H9 (cell line): Measurements from ENCODE around the gene POLK. TPM values are rescaled to one million over a fixed set of nuclear protein-coding genes. Genes with fewer than 3 reads are reported as not detected.

Experiments used
- DNase-seq: peaks from one replicate; pipeline ENCODE4 v3.0.0-alpha.2; 2017
- H2AFZ ChIP-seq: one replicate; pipeline ENCODE4 v1.6.1; 2013; ENCODE audit warnings: mild to moderate bottlenecking, low read length, control low read depth, moderate library complexity
- H2AK5ac ChIP-seq: 2 replicates; pipeline ENCODE4 v1.6.1; 2013; ENCODE audit warnings: low read length, control low read depth, mixed read lengths; ENCODE audit not compliant: insufficient read length
- H2BK120ac ChIP-seq: one replicate; pipeline ENCODE4 v1.6.1; 2013; ENCODE audit warnings: low read depth, mild to moderate bottlenecking, low read length, control low read depth, inconsistent platforms; ENCODE audit not compliant: poor library complexity, severe bottlenecking
- H2BK12ac ChIP-seq: 2 replicates; pipeline ENCODE4 v1.6.1; 2013; ENCODE audit warnings: low read length, control low read depth, mixed read lengths, low read depth; ENCODE audit not compliant: insufficient read length
- H2BK15ac ChIP-seq: 2 replicates; pipeline ENCODE4 v1.6.1; 2013; ENCODE audit warnings: low read depth, low read length, control low read depth
- H2BK20ac ChIP-seq: one replicate; pipeline ENCODE4 v1.6.1; 2013; ENCODE audit warnings: low read depth, mild to moderate bottlenecking, low read length, control low read depth, inconsistent platforms; ENCODE audit not compliant: poor library complexity, severe bottlenecking
- H2BK5ac ChIP-seq: 2 replicates; pipeline ENCODE4 v1.6.1; 2013; ENCODE audit warnings: low read length, control low read depth, mixed read lengths; ENCODE audit not compliant: insufficient read length
- H3K14ac ChIP-seq: 2 replicates; pipeline ENCODE4 v1.6.1; 2013; ENCODE audit warnings: low read length, control low read depth; ENCODE audit not compliant: insufficient read depth
- H3K18ac ChIP-seq: 2 replicates; pipeline ENCODE4 v1.6.1; 2013; ENCODE audit warnings: low read depth, mild to moderate bottlenecking, mixed read lengths, low read length, control low read depth; ENCODE audit not compliant: insufficient read length
- H3K23ac ChIP-seq: 2 replicates; pipeline ENCODE4 v1.6.1; 2013; ENCODE audit warnings: low read length, control low read depth, mixed read lengths, low read depth; ENCODE audit not compliant: insufficient read length
- H3K23me2 ChIP-seq: 2 replicates; pipeline ENCODE4 v1.6.1; 2013; ENCODE audit warnings: low read depth, mild to moderate bottlenecking, mixed read lengths, low read length, control low read depth; ENCODE audit not compliant: insufficient read length, poor library complexity, severe bottlenecking
- H3K27ac ChIP-seq: 2 replicates; pipeline ENCODE4 v1.5.1; 2013; ENCODE audit warnings: low read length, control low read depth, mixed read lengths, low read depth; ENCODE audit not compliant: insufficient read length
- H3K27me3 ChIP-seq: 2 replicates; pipeline ENCODE4 v1.6.1; 2013; ENCODE audit warnings: low read length, control low read depth, inconsistent platforms; ENCODE audit not compliant: insufficient read depth
- H3K4ac ChIP-seq: 2 replicates; pipeline ENCODE4 v1.6.1; 2013; ENCODE audit warnings: low read depth, mild to moderate bottlenecking, control low read depth, inconsistent platforms, low read length, moderate library complexity
- H3K4me1 ChIP-seq: 2 replicates; pipeline ENCODE4 v1.6.1; 2013; ENCODE audit warnings: low read length, control low read depth, inconsistent platforms; ENCODE audit not compliant: insufficient read depth
- H3K4me2 ChIP-seq: 2 replicates; pipeline ENCODE4 v1.6.1; 2013; ENCODE audit warnings: low read length, control low read depth, mixed read lengths; ENCODE audit not compliant: insufficient read length, insufficient read depth
- H3K56ac ChIP-seq: 2 replicates; pipeline ENCODE4 v1.6.1; 2013; ENCODE audit warnings: low read depth, mild to moderate bottlenecking, mixed read lengths, low read length, control low read depth; ENCODE audit not compliant: insufficient read length
- H3K79me1 ChIP-seq: 2 replicates; pipeline ENCODE4 v1.6.1; 2013; ENCODE audit warnings: low read depth, mild to moderate bottlenecking, moderate library complexity, low read length, control low read depth, inconsistent platforms; ENCODE audit not compliant: insufficient read depth, poor library complexity, severe bottlenecking
- H3K79me2 ChIP-seq: 2 replicates; pipeline ENCODE4 v1.6.1; 2013; ENCODE audit warnings: low read length, control low read depth, inconsistent platforms; ENCODE audit not compliant: insufficient read depth
- H3K9ac ChIP-seq: 2 replicates; pipeline ENCODE4 v1.6.1; 2013; ENCODE audit warnings: low read length, control low read depth, mixed read lengths; ENCODE audit not compliant: insufficient read length; ENCODE audit errors: extremely low read depth
- H3K9me3 ChIP-seq: one replicate; pipeline ENCODE4 v1.6.1; 2013; ENCODE audit warnings: low read depth, low read length, inconsistent platforms; ENCODE audit not compliant: control insufficient read depth
- H3T11ph ChIP-seq: one replicate; pipeline ENCODE4 v1.6.1; 2013; ENCODE audit warnings: mild to moderate bottlenecking, low read length, control low read depth, inconsistent platforms
- H4K20me1 ChIP-seq: one replicate; pipeline ENCODE4 v1.6.1; 2013; ENCODE audit not compliant: control insufficient read depth, insufficient read length, insufficient read depth
- H4K5ac ChIP-seq: 2 replicates; pipeline ENCODE4 v1.6.1; 2013; ENCODE audit warnings: low read depth, mild to moderate bottlenecking, mixed read lengths, low read length, control low read depth; ENCODE audit not compliant: insufficient read length
- H4K8ac ChIP-seq: replicated peaks from 2 replicates; pipeline ENCODE4 v1.6.1; 2013; ENCODE audit warnings: low read length, control low read depth, mixed read lengths, low read depth; ENCODE audit not compliant: insufficient read length
- H4K91ac ChIP-seq: 2 replicates; pipeline ENCODE4 v1.6.1; 2013; ENCODE audit warnings: low read depth, mild to moderate bottlenecking, moderate library complexity, mixed read lengths, low read length, control low read depth; ENCODE audit not compliant: insufficient read length
- H3K27ac Mint-ChIP-seq, 3 experiments: 2 replicates in 2 of 3; 3 replicates in 1 of 3; pipeline ENCODE4 v1.8.0; 2020 to 2021; ENCODE audit warnings: mixed read lengths in 3 of 3, mild to moderate bottlenecking in 1 of 3, moderate library complexity in 1 of 3
- H3K27me3 Mint-ChIP-seq: 2 replicates; pipeline ENCODE4 v1.8.0; 2021; ENCODE audit warnings: low read depth, mild to moderate bottlenecking, moderate library complexity, mixed read lengths
- H3K36me3 Mint-ChIP-seq, 3 experiments: 2 replicates in 2 of 3; 3 replicates in 1 of 3; pipeline ENCODE4 v1.8.0; 2020 to 2021; ENCODE audit warnings: low read depth in 3 of 3, mixed read lengths in 3 of 3; ENCODE audit not compliant: insufficient read depth in 1 of 3
- H3K4me1 Mint-ChIP-seq, 2 experiments: 2 replicates each; pipeline ENCODE4 v1.8.0; 2020; ENCODE audit warnings: mixed read lengths in 2 of 2
- H3K4me3 Mint-ChIP-seq, 2 experiments: 2 replicates in 1 of 2; 3 replicates in 1 of 2; pipeline ENCODE4 v1.8.0; 2020 to 2021; ENCODE audit warnings: mild to moderate bottlenecking in 2 of 2, mixed read lengths in 2 of 2, moderate library complexity in 1 of 2
- H3K9me3 Mint-ChIP-seq, 2 experiments: 2 replicates in 1 of 2; 3 replicates in 1 of 2; pipeline ENCODE4 v1.8.0; 2020; ENCODE audit warnings: mild to moderate bottlenecking in 2 of 2, mixed read lengths in 2 of 2, moderate library complexity in 1 of 2
- CTCF ChIP-seq: fragments of 200-600 bp; sonication (generic); conservative IDR thresholded peaks from 3 replicates; pipeline ENCODE4 v1.8.0; 2021; ENCODE audit warnings: antibody characterized with exemption, mild to moderate bottlenecking
- WGBS: extraction: QIAGEN DNeasy Blood & Tissue Kit; methylation state at CpG from one replicate; pipeline ENCODE4 v1.1.7; 2013; ENCODE audit warnings: missing lambda C conversion rate, low lambda C conversion rate, mixed read lengths; ENCODE audit not compliant: insufficient read length; ENCODE audit errors: extremely low coverage; 5-methylcytosine and 5-hydroxymethylcytosine counted together
- total RNA-seq: library from RNA; stranded (reverse); gene quantifications from 2 replicates; pipeline ENCODE4 v1.2.1, GENCODE V29; 2021

POLK gene
- total RNA-seq, 1 experiment from 2014 or later: 7.6 TPM

GRCh38 chr5:75507841-75508240, 3.9 kb upstream of the POLK start:
- no peak overlapping the region for H3K4me2 ChIP-seq
- H2BK5ac ChIP-seq: no peak overlapping the region
- H3K14ac ChIP-seq: no peak overlapping the region
- no peaks in the 10 kb centered on the region for H3K27me3 ChIP-seq
- no peak overlapping the region; a peak in 1 of 5 replicates for H3K4me3 Mint-ChIP-seq
- H3K27ac Mint-ChIP-seq: no peak overlapping the region
- peaks cover 5% of the 10 kb centered on the region for H3K23me2 ChIP-seq
- H3K27ac ChIP-seq: no peak overlapping the region
- no peak overlapping the region for H3K4ac ChIP-seq
- H3K36me3 Mint-ChIP-seq: peaks cover 2 to 25% (median 15%) of the 10 kb centered on the region in 3 experiments
- H3K9me3 ChIP-seq: no peaks in the 10 kb centered on the region
- H3K4me1 ChIP-seq: no peaks in the 10 kb centered on the region
- no peaks in the 10 kb centered on the region for H4K20me1 ChIP-seq
- H4K8ac ChIP-seq: no peak overlapping the region
- no peak overlapping the region for H3K18ac ChIP-seq
- H2AFZ ChIP-seq: no peak overlapping the region
- peaks cover 9% of the 10 kb centered on the region; the same call in 1 of the 2 replicates for H3K79me2 ChIP-seq
- H2AK5ac ChIP-seq: no peak overlapping the region
- H3T11ph ChIP-seq: no peak overlapping the region
- no peak overlapping the region for H2BK120ac ChIP-seq
- no peak overlapping the region for H3K9ac ChIP-seq
- H2BK20ac ChIP-seq: no peak overlapping the region
- H3K4me1 Mint-ChIP-seq: peaks cover 19 to 21% of the 10 kb centered on the region in 2 experiments
- TF ChIP-seq CTCF: no peak
- H4K5ac ChIP-seq: no peak overlapping the region
- no peak for DNase-seq
- H2BK12ac ChIP-seq: no peak overlapping the region
- no peak overlapping the region for H3K56ac ChIP-seq
- H3K9me3 Mint-ChIP-seq: no peaks in the 10 kb centered on the region; a peak in 1 of 5 replicates
- H3K79me1 ChIP-seq: peaks cover 3% of the 10 kb centered on the region
- H2BK15ac ChIP-seq: no peak overlapping the region
- H3K27me3 Mint-ChIP-seq: no peaks in the 10 kb centered on the region
- no CpG with 5 or more reads among the region's 1 CpG for WGBS
- no peak overlapping the region for H4K91ac ChIP-seq
- no peak overlapping the region for H3K23ac ChIP-seq
